Measurements from ENCODE around the gene NUDT2.

Gene NUDT2

GRCh38 chr9:34385561-34386230 is 56.3 kb downstream of the NUDT2 start:
- DNase-seq (ENCODE audit: low read depth in 2 of 2): no peak

DNA sequence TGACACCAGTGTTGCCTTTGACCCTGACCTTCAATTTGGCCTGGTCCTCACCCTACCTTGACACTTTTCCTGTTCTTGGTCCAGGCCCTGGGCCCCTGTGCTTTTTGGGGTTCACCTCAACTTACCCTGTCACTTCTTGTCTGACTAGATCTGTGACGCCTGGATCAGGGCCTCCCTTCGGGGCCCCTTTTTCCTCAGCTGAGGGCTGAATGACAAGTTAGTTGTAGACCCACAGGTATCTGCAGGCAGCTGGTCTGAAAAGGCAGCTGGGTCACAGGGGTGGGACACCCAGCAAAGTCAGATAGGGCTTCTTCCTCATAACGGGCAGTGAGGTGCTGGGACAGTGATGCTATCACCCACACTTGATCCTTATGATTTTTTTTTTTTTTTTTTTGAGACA is 57.3 kb downstream of the NUDT2 start:
- DNase-seq (ENCODE audit: low read depth in 2 of 2): no peak

GRCh38 chr9:34387239-34387638 is 57.9 kb downstream of the NUDT2 start:
- DNase-seq (ENCODE audit: low read depth in 2 of 2): no peak

DNA sequence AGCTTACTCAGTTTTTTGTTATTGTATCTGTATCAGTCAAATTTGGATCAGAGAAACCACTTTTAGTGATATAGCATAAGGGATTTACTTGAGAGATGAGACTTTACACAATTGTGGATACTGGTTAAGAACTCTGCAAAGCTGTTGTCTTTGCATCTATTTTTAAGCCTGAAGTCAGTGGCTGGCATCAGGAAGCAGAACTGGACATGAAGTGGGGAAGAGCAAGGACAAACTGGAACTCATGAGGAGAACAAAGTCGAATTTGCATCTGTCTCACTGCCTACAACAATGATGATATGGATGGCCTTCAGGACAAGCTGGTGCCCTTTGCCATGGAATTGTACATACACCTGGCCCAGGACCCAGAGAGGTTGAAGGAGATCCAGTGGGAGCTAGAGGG is 63.1 kb downstream of the NUDT2 start:
- no peak for DNase-seq (ENCODE audit: low read depth in 2 of 2)

Data from stimulated activated CD4-positive, alpha-beta T cell treated with anti-CD3 and anti-CD28 coated beads, Interleukin-1b, Interleukin-23, amount 100 ng/mL, for 4 hours (primary cell).